PFSK-1 (cell line): ENCODE data around the gene NFE2L2.

Source experiments
- POLR2AphosphoS5 ChIP-seq: IDR thresholded peaks from 2 replicates; pipeline ENCODE4 v1.6.1; 2012; ENCODE audit warnings: low read depth, mild to moderate bottlenecking, control low read depth, low read length, moderate library complexity
- TF ChIP-seq, protein P1 (sequence below), 2 experiments: IDR thresholded peaks; 2 replicates each; pipeline versions ENCODE4 v1.6.1 to v1.8.0; 2011 to 2012; ENCODE audit warnings: low read depth in 2 of 2, low read length in 2 of 2, control low read depth in 1 of 2, inconsistent platforms in 1 of 2, mild to moderate bottlenecking in 1 of 2, moderate library complexity in 1 of 2; ENCODE audit not compliant: insufficient read depth in 1 of 2

DNA sequence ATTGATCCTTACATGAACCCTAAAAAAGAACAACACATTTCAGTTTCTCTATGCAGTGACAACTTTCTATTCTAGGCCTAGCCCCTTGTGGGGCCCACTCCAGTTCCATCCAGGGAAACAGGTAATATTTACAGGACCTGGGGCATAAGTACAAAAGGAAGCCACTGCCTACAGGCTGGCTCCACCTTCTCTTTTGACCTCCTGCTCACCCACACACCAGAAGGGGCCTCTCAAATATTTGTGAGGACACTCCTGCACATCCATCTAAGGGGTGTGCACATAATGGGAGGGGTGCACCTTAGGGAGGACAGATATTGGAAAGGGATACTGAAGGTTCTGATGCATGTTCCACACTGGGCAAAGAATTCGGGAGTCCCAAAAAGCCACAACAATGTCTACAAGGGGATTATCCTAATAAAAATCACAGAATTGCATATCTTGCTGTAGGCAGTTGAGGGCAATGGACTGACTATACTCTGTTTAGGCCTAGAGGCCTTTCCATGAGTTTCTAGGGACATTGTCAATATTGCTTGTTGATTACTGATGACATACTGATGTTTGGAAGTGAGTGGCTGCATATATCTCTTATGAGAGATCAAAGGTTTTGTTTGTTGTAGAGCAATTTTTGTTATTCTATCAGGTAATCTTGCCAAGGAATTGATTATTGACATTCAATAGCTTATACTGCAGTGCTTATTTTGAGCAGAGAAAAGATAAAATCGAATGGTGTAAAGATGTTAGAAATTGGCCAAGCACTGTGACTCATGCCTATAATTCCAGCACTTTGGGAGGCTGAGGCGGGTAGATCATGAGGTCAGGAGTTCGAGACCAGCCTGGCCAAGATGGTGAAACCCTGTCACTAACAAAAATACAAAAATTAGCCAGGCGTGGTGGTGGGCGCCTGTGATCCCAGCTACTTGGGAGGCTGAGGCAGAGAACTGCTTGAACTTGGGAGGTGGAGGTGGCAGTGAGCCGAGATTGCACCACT lies 75.8 kb downstream of the NFE2L2 start:
- TF ChIP-seq POLR2AphosphoS5: no peak
- TF ChIP-seq, protein P1, sequence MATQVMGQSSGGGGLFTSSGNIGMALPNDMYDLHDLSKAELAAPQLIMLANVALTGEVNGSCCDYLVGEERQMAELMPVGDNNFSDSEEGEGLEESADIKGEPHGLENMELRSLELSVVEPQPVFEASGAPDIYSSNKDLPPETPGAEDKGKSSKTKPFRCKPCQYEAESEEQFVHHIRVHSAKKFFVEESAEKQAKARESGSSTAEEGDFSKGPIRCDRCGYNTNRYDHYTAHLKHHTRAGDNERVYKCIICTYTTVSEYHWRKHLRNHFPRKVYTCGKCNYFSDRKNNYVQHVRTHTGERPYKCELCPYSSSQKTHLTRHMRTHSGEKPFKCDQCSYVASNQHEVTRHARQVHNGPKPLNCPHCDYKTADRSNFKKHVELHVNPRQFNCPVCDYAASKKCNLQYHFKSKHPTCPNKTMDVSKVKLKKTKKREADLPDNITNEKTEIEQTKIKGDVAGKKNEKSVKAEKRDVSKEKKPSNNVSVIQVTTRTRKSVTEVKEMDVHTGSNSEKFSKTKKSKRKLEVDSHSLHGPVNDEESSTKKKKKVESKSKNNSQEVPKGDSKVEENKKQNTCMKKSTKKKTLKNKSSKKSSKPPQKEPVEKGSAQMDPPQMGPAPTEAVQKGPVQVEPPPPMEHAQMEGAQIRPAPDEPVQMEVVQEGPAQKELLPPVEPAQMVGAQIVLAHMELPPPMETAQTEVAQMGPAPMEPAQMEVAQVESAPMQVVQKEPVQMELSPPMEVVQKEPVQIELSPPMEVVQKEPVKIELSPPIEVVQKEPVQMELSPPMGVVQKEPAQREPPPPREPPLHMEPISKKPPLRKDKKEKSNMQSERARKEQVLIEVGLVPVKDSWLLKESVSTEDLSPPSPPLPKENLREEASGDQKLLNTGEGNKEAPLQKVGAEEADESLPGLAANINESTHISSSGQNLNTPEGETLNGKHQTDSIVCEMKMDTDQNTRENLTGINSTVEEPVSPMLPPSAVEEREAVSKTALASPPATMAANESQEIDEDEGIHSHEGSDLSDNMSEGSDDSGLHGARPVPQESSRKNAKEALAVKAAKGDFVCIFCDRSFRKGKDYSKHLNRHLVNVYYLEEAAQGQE (IDR thresholded peaks at IDR 0.05; ENCODE audit: insufficient read depth in 1 of 2, low read depth in 2 of 2, low read length in 2 of 2): no peak
